Measurements from ENCODE around the gene ZNF837. TPM values are rescaled to one million over a fixed set of nuclear protein-coding genes. Genes with fewer than 3 reads are reported as not detected.
"Not testable (repeated sequence)": the region's sequence is repeated elsewhere in the genome, so short reads cannot be mapped to it uniquely, and the experiment has no call there.

Gene ZNF837
- total RNA-seq: 2.7 TPM

GRCh38 chr19:58380662-58381459, at the start of gene ZNF837:
ZNF837 (minus strand) TSS chr19:58381030; CDS start chr19:58369332, 11,698 bp downstream.
- ATAC-seq: peak; percentile 93

- no peak for ATAC-seq
Observed at GRCh38 chr19:58429745-58430144, 48.9 kb upstream of the ZNF837 start.

- ATAC-seq: peak; percentile 92
Observed at GRCh38 chr19:58428617-58429016, 47.8 kb upstream of the ZNF837 start.

- ATAC-seq: no peak
Observed at GRCh38 chr19:58417071-58417470, 36.2 kb upstream of the ZNF837 start.

- peak; percentile 40 for ATAC-seq
Observed at GRCh38 chr19:58416604-58417003, 35.8 kb upstream of the ZNF837 start.

- ATAC-seq: peak; percentile 12
Observed at GRCh38 chr19:58409010-58409790, 28.4 kb upstream of the ZNF837 start.

- ATAC-seq: peak; percentile 95
Observed at GRCh38 chr19:58408152-58409009, 27.6 kb upstream of the ZNF837 start, which contains the start of gene ZNF584. ZNF584 (plus strand) TSS chr19:58408649; CDS start chr19:58409148, 499 bp downstream.

GRCh38 chr19:58407658-58408151, 26.9 kb upstream of the ZNF837 start:
- ATAC-seq: peak; percentile 42

GRCh38 chr19:58406818-58407657, 26.2 kb upstream of the ZNF837 start:
- ATAC-seq: peak; percentile 3

GRCh38 chr19:58403920-58404478, 23.2 kb upstream of the ZNF837 start:
- not testable (repeated sequence) for ATAC-seq

- ATAC-seq: no peak
Observed at GRCh38 chr19:58401840-58402421, 21.1 kb upstream of the ZNF837 start.

GRCh38 chr19:58400916-58401839, 20.3 kb upstream of the ZNF837 start:
- ATAC-seq: peak; percentile 97

GRCh38 chr19:58400316-58400915, 19.6 kb upstream of the ZNF837 start:
- no peak for ATAC-seq

- ATAC-seq: no peak
Observed at GRCh38 chr19:58399903-58400302, 19.1 kb upstream of the ZNF837 start.

GRCh38 chr19:58398545-58398944, 17.7 kb upstream of the ZNF837 start:
- ATAC-seq: no peak

GRCh38 chr19:58398087-58398486, 17.3 kb upstream of the ZNF837 start:
- no peak for ATAC-seq

- no peak for ATAC-seq
Observed at GRCh38 chr19:58397533-58398037, 16.8 kb upstream of the ZNF837 start.

GRCh38 chr19:58396691-58397532, 16.1 kb upstream of the ZNF837 start:
- no peak for ATAC-seq

All from esophagus mucosa (tissue), 1 donor.